Measurements from ENCODE around the gene PGBD4.

- no peak for TF ChIP-seq HMGXB4 (CRISPR knock-in tag; IDR thresholded peaks at IDR 0.05)
- no peak for TF ChIP-seq ATF6 (CRISPR knock-in tag; IDR thresholded peaks at IDR 0.05)
- TF ChIP-seq E2F1 (CRISPR knock-in tag; IDR thresholded peaks at IDR 0.05): no peak
- TF ChIP-seq ETV6 (CRISPR knock-in tag; IDR thresholded peaks at IDR 0.05): no peak
- no peak for TF ChIP-seq ZNF423 (CRISPR knock-in tag; IDR thresholded peaks at IDR 0.05)
- no peak for TF ChIP-seq CREB1 (CRISPR knock-in tag; IDR thresholded peaks at IDR 0.05)
- no peak for TF ChIP-seq TEAD4 (CRISPR knock-in tag; IDR thresholded peaks at IDR 0.05)
- no peak for TF ChIP-seq MXD4 (CRISPR knock-in tag; IDR thresholded peaks at IDR 0.05; ENCODE audit: borderline replicate concordance)
- TF ChIP-seq ZNF416 (CRISPR knock-in tag; IDR thresholded peaks at IDR 0.05): no peak
- TF ChIP-seq MAX (CRISPR knock-in tag; IDR thresholded peaks at IDR 0.05): no peak
- TF ChIP-seq IRF1 (CRISPR knock-in tag; IDR thresholded peaks at IDR 0.05): no peak
- TF ChIP-seq CTCF (IDR thresholded peaks at IDR 0.05): no peak
- TF ChIP-seq GABPB1 (CRISPR knock-in tag; IDR thresholded peaks at IDR 0.05): no peak
Measured at GRCh38 chr15:34147371-34148140, 45.7 kb downstream of the PGBD4 start.

Measured in WTC11 (cell line).